ENCODE data around the gene C15orf61.

Gene C15orf61

GRCh38 chr15:67510597-67511190 is 10.2 kb upstream of the C15orf61 start:
- Histone ChIP-seq H3K4me2 (ENCODE audit: low read depth, low read length, poor library complexity, severe bottlenecking) (no peak overlapping the region), H2AFZ (ENCODE audit: low read length) (no peak overlapping the region), H3K4me3 (ENCODE audit: low read length, poor library complexity, severe bottlenecking) (no peak overlapping the region), H3K4me1 (ENCODE audit: insufficient read depth, low read length, poor library complexity, severe bottlenecking) (peaks cover 23% of the 10 kb centered on the region), H3K9me3 (ENCODE audit: insufficient read depth, low read depth, low read length) (no peaks in the 10 kb centered on the region), H3K9me2 (replicated peaks; ENCODE audit: low read depth, low read length) (no peaks in the 10 kb centered on the region), H3F3A (ENCODE audit: low read depth) (no peaks in the 10 kb centered on the region), H4K20me1 (ENCODE audit: insufficient read depth, low read length, poor library complexity, severe bottlenecking) (no peaks in the 10 kb centered on the region), H3K79me2 (ENCODE audit: insufficient read depth, low read length) (no peaks in the 10 kb centered on the region), H3K27me3 (ENCODE audit: insufficient read depth, low read length, poor library complexity, severe bottlenecking) (no peaks in the 10 kb centered on the region), H3K9ac (ENCODE audit: low read depth, low read length, poor library complexity, severe bottlenecking) (no peak overlapping the region), H3K36me3 (ENCODE audit: insufficient read depth, low read length) (no peaks in the 10 kb centered on the region; the same call in 1 of the 2 replicates)
- TF ChIP-seq EZH2phosphoT487 (IDR thresholded peaks at IDR 0.05; ENCODE audit: borderline replicate concordance): no peak
- TF ChIP-seq CTCF (conservative IDR thresholded peaks at IDR 0.05; ENCODE audit: low read length): no peak

DNA sequence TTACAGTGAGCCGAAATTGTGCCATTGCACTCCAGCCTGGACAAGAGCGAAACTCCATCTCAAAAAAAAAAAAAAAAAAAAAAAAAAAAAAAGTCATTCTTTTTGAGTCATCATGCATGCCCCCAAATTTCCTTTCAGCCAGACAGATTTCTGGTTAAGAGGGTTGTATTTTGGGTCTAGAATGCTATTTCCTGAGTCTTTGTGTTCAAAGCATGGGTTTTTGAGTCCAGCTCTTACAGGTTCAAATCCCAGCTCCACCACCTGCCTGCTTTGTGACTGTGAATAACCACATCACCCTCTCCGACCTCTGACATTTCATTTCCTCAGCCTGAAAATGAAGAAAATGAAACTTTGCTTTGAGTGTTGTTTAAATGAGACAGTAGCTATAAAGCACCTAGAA is 9.3 kb upstream of the C15orf61 start:
- Histone ChIP-seq H4K20me1 (ENCODE audit: insufficient read depth, low read length, poor library complexity, severe bottlenecking) (no peaks in the 10 kb centered on the region), H3K27me3 (ENCODE audit: insufficient read depth, low read length, poor library complexity, severe bottlenecking) (no peaks in the 10 kb centered on the region), H3K9me3 (ENCODE audit: insufficient read depth, low read depth, low read length) (no peaks in the 10 kb centered on the region), H3K9me2 (replicated peaks; ENCODE audit: low read depth, low read length) (no peaks in the 10 kb centered on the region), H3F3A (ENCODE audit: low read depth) (no peaks in the 10 kb centered on the region), H3K4me3 (ENCODE audit: low read length, poor library complexity, severe bottlenecking) (no peak overlapping the region), H3K79me2 (ENCODE audit: insufficient read depth, low read length) (no peaks in the 10 kb centered on the region), H3K4me1 (ENCODE audit: insufficient read depth, low read length, poor library complexity, severe bottlenecking) (peaks cover 17% of the 10 kb centered on the region), H2AFZ (ENCODE audit: low read length) (no peak overlapping the region), H3K36me3 (ENCODE audit: insufficient read depth, low read length) (no peaks in the 10 kb centered on the region; the same call in 1 of the 2 replicates), H3K4me2 (ENCODE audit: low read depth, low read length, poor library complexity, severe bottlenecking) (no peak overlapping the region), H3K9ac (ENCODE audit: low read depth, low read length, poor library complexity, severe bottlenecking) (no peak overlapping the region)
- no peak for TF ChIP-seq EZH2phosphoT487 (IDR thresholded peaks at IDR 0.05; ENCODE audit: borderline replicate concordance)
- TF ChIP-seq CTCF (conservative IDR thresholded peaks at IDR 0.05; ENCODE audit: low read length): no peak

- H3K79me2 ChIP-seq (ENCODE audit: insufficient read depth, low read length): no peaks in the 10 kb centered on the region
- H4K20me1 ChIP-seq (ENCODE audit: insufficient read depth, low read length, poor library complexity, severe bottlenecking): no peaks in the 10 kb centered on the region
- no peaks in the 10 kb centered on the region for H3K27me3 ChIP-seq (ENCODE audit: insufficient read depth, low read length, poor library complexity, severe bottlenecking)
- H3K4me2 ChIP-seq (ENCODE audit: low read depth, low read length, poor library complexity, severe bottlenecking): no peak overlapping the region
- H3K9ac ChIP-seq (ENCODE audit: low read depth, low read length, poor library complexity, severe bottlenecking): no peak overlapping the region
- H3F3A ChIP-seq (ENCODE audit: low read depth): no peaks in the 10 kb centered on the region
- no peaks in the 10 kb centered on the region; the same call in 1 of the 2 replicates for H3K36me3 ChIP-seq (ENCODE audit: insufficient read depth, low read length)
- no peak overlapping the region for H3K4me3 ChIP-seq (ENCODE audit: low read length, poor library complexity, severe bottlenecking)
- no peak overlapping the region for H2AFZ ChIP-seq (ENCODE audit: low read length)
- H3K9me3 ChIP-seq (ENCODE audit: insufficient read depth, low read depth, low read length): no peaks in the 10 kb centered on the region
- TF ChIP-seq EZH2phosphoT487 (IDR thresholded peaks at IDR 0.05; ENCODE audit: borderline replicate concordance): no peak
- TF ChIP-seq CTCF (conservative IDR thresholded peaks at IDR 0.05; ENCODE audit: low read length): no peak
- peaks cover 17% of the 10 kb centered on the region for H3K4me1 ChIP-seq (ENCODE audit: insufficient read depth, low read length, poor library complexity, severe bottlenecking)
- H3K9me2 ChIP-seq (replicated peaks; ENCODE audit: low read depth, low read length): no peaks in the 10 kb centered on the region
These were observed 8.8 kb upstream of the C15orf61 start for GRCh38 chr15:67512140-67512539.

All from Loucy (cell line).